ENCODE results near the gene NEK1. TPM values are rescaled to one million over a fixed set of nuclear protein-coding genes. Genes with fewer than 3 reads are reported as not detected.

The NEK1 gene
- polyA plus RNA-seq, 1 donor from 2014 or later, result 17.1 TPM

GRCh38 chr4:169485791-169486742 is 126.3 kb downstream of the NEK1 start:
- Histone ChIP-seq H3K4me3 (ENCODE audit: low read length) (no peak overlapping the region), H3K9me2 (ENCODE audit: insufficient read depth, low read length) (no peaks in the 10 kb centered on the region), H3K27ac (ENCODE audit: low read length) (no peak overlapping the region), H3K9me3 (ENCODE audit: low read length) (no peaks in the 10 kb centered on the region), H4K20me1 (ENCODE audit: insufficient read depth) (no peaks in the 10 kb centered on the region), H3K27me3 (ENCODE audit: insufficient read depth, low read depth, low read length) (no peaks in the 10 kb centered on the region), H3K36me3 (ENCODE audit: insufficient read depth, low read length) (no peaks in the 10 kb centered on the region), H2AFZ (ENCODE audit: low read depth, low read length) (no peak overlapping the region), H3F3A (ENCODE audit: insufficient read depth, low read length, poor library complexity, severe bottlenecking) (no peaks in the 10 kb centered on the region), H3K9ac (ENCODE audit: low read length) (no peak overlapping the region), H3K4me2 (ENCODE audit: low read length) (no peak overlapping the region), H3K79me2 (replicated peaks; ENCODE audit: insufficient read depth, low read length) (no peaks in the 10 kb centered on the region)
- TF ChIP-seq MXI1 (conservative IDR thresholded peaks at IDR 0.05; ENCODE audit: poor library complexity, severe bottlenecking), result no peak
- no peak for TF ChIP-seq REST (IDR thresholded peaks at IDR 0.05; ENCODE audit: borderline replicate concordance)
- TF ChIP-seq TAF1 (IDR thresholded peaks at IDR 0.05; ENCODE audit: low read depth), result no peak
- peak; percentile 89 for TF ChIP-seq RAD21 (conservative IDR thresholded peaks at IDR 0.05)
- no peak for TF ChIP-seq POLR2AphosphoS5 (IDR thresholded peaks at IDR 0.05)
- no peak for TF ChIP-seq EZH2 (IDR thresholded peaks at IDR 0.05; ENCODE audit: borderline replicate concordance, insufficient read depth, low read length, poor library complexity, severe bottlenecking)
- TF ChIP-seq CTCF (IDR thresholded peaks at IDR 0.05; ENCODE audit: poor library complexity, severe bottlenecking), result peak; percentile 80
- peak; percentile 85 for TF ChIP-seq SMC3 (conservative IDR thresholded peaks at IDR 0.05; ENCODE audit: poor library complexity)
- TF ChIP-seq EP300 (conservative IDR thresholded peaks at IDR 0.05; ENCODE audit: poor library complexity, severe bottlenecking), result no peak

- H3K27me3 ChIP-seq (ENCODE audit: insufficient read depth, low read depth, low read length), result no peaks in the 10 kb centered on the region
- H3K27ac ChIP-seq (ENCODE audit: low read length), result no peak overlapping the region
- no peaks in the 10 kb centered on the region for H3K79me2 ChIP-seq (replicated peaks; ENCODE audit: insufficient read depth, low read length)
- no peaks in the 10 kb centered on the region for H4K20me1 ChIP-seq (ENCODE audit: insufficient read depth)
- no peak overlapping the region for H3K9ac ChIP-seq (ENCODE audit: low read length)
- H2AFZ ChIP-seq (ENCODE audit: low read depth, low read length), result no peak overlapping the region
- H3K4me3 ChIP-seq (ENCODE audit: low read length), result no peak overlapping the region
- no peaks in the 10 kb centered on the region for H3F3A ChIP-seq (ENCODE audit: insufficient read depth, low read length, poor library complexity, severe bottlenecking)
- H3K36me3 ChIP-seq (ENCODE audit: insufficient read depth, low read length), result no peaks in the 10 kb centered on the region
- no peaks in the 10 kb centered on the region for H3K9me3 ChIP-seq (ENCODE audit: low read length)
- no peaks in the 10 kb centered on the region for H3K9me2 ChIP-seq (ENCODE audit: insufficient read depth, low read length)
- TF ChIP-seq MXI1 (conservative IDR thresholded peaks at IDR 0.05; ENCODE audit: poor library complexity, severe bottlenecking) (no peak), CTCF (IDR thresholded peaks at IDR 0.05; ENCODE audit: poor library complexity, severe bottlenecking) (no peak), POLR2AphosphoS5 (IDR thresholded peaks at IDR 0.05) (no peak), EP300 (conservative IDR thresholded peaks at IDR 0.05; ENCODE audit: poor library complexity, severe bottlenecking) (no peak), TAF1 (IDR thresholded peaks at IDR 0.05; ENCODE audit: low read depth) (no peak), REST (IDR thresholded peaks at IDR 0.05; ENCODE audit: borderline replicate concordance) (no peak), RAD21 (conservative IDR thresholded peaks at IDR 0.05) (no peak), SMC3 (conservative IDR thresholded peaks at IDR 0.05; ENCODE audit: poor library complexity) (no peak)
- H3K4me2 ChIP-seq (ENCODE audit: low read length), result no peak overlapping the region
Measured at GRCh38 chr4:169485086-169485485, 127.3 kb downstream of the NEK1 start.
